SKM-1 treated with dmso at 0.1 percent for 144 hours (cell line): ENCODE measurements around the gene ZNF407.

ENCODE experiments used
- DNase-seq: peaks from one replicate; lab custom pipeline; 2025; ENCODE audit not compliant: unreplicated experiment; lab: John Stamatoyannopoulos, UW

The ZNF407 gene

GRCh38 chr18:75110846-75111415 lies 513.3 kb downstream of the ZNF407 start:
- DNase-seq, result no peak

GRCh38 chr18:75111760-75112159 lies 514.1 kb downstream of the ZNF407 start:
- no peak for DNase-seq

GRCh38 chr18:75112186-75113096 lies 514.8 kb downstream of the ZNF407 start:
- DNase-seq, result no peak

GRCh38 chr18:75113455-75113854 lies 515.8 kb downstream of the ZNF407 start:
- no peak for DNase-seq

GRCh38 chr18:75114231-75114764 lies 516.6 kb downstream of the ZNF407 start:
- no peak for DNase-seq
